Colonic mucosa (tissue), 4 donors: ENCODE data around the gene PCSK4. TPM values are rescaled to one million over a fixed set of nuclear protein-coding genes. Genes with fewer than 3 reads are reported as not detected.
"Not testable (repeated sequence)": the region's sequence is repeated elsewhere in the genome, so short reads cannot be mapped to it uniquely, and the experiment has no call there.

ENCODE experiments used
- DNase-seq: peaks from one replicate; pipeline ENCODE4 v3.0.0-alpha.2; 2020
- H3K27ac ChIP-seq: fragments of 200-600 bp; one replicate; pipeline ENCODE4 v1.8.0; 2021
- H3K27me3 ChIP-seq: fragments of 200-600 bp; one replicate; pipeline ENCODE4 v1.8.0; 2021
- H3K36me3 ChIP-seq: fragments of 200-600 bp; one replicate; pipeline ENCODE4 v1.8.0; 2021
- H3K4me1 ChIP-seq: fragments of 200-600 bp; one replicate; pipeline ENCODE4 v1.8.0; 2021; ENCODE audit warnings: mild to moderate bottlenecking
- H3K4me3 ChIP-seq: fragments of 200-600 bp; one replicate; pipeline ENCODE4 v1.8.0; 2021
- H3K9ac ChIP-seq, 2 donors: one replicate each; pipeline ENCODE4 v1.7.0; 2013; ENCODE audit warnings: control low read depth in 2 of 2, low read depth in 2 of 2, low read length in 2 of 2
- H3K9me3 ChIP-seq: fragments of 200-600 bp; one replicate; pipeline ENCODE4 v1.8.0; 2021
- intact Hi-C: fragments of 100-400 bp; cut with DNase I; formaldehyde crosslinking; loops from one replicate; pipeline ENCODE4 v1.14.1; 2022
- total RNA-seq, 2 donors: library from RNA; stranded (reverse); fragmentation: NEBNext Ultra II Directional in 1 of 2; extraction: Animal tissue kit (Norgen Biotek cat#: 25700) in 1 of 2; gene quantifications; one replicate each; pipeline ENCODE4 v1.2.1, GENCODE V29; 2021
- TF ChIP-seq, protein P1 (sequence below): fragments of 200-600 bp; IDR thresholded peaks from one replicate; pipeline ENCODE4 v1.8.0; 2022; ENCODE audit warnings: antibody characterized with exemption, mild to moderate bottlenecking
- donor health status: healthy.
- donor health status: DM: no; HTN: no; CAD: no.
- donor health status: DM: no; HTN: no; CAD: no.

PCSK4 gene
- total RNA-seq, 2 donors from 2014 or later, result 4.1 to 5.8 TPM

- no peaks in the 10 kb centered on the region for H3K36me3 ChIP-seq
- no peak for DNase-seq
- TF ChIP-seq, protein P1, sequence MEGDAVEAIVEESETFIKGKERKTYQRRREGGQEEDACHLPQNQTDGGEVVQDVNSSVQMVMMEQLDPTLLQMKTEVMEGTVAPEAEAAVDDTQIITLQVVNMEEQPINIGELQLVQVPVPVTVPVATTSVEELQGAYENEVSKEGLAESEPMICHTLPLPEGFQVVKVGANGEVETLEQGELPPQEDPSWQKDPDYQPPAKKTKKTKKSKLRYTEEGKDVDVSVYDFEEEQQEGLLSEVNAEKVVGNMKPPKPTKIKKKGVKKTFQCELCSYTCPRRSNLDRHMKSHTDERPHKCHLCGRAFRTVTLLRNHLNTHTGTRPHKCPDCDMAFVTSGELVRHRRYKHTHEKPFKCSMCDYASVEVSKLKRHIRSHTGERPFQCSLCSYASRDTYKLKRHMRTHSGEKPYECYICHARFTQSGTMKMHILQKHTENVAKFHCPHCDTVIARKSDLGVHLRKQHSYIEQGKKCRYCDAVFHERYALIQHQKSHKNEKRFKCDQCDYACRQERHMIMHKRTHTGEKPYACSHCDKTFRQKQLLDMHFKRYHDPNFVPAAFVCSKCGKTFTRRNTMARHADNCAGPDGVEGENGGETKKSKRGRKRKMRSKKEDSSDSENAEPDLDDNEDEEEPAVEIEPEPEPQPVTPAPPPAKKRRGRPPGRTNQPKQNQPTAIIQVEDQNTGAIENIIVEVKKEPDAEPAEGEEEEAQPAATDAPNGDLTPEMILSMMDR, result no peak
- H3K9ac ChIP-seq, result no peak within 1 kb of the TSS
- H3K4me3 ChIP-seq, result no peak within 1 kb of the TSS
- H3K27me3 ChIP-seq, result peaks cover 42% of the 10 kb centered on the region
- no peaks in the 10 kb centered on the region for H3K4me1 ChIP-seq
- H3K9me3 ChIP-seq, result no peaks in the 10 kb centered on the region
- intact Hi-C loops, result no loop called here
- H3K27ac ChIP-seq, result no peak within 1 kb of the TSS
Measured at GRCh38 chr19:1523412-1524286, 33.5 kb upstream of the PCSK4 start, which contains the start of gene PLK5. TSS of gene PLK5 (plus strand) at chr19:1524077. CDS start at chr19:1526997, 2,920 bp downstream.

DNA sequence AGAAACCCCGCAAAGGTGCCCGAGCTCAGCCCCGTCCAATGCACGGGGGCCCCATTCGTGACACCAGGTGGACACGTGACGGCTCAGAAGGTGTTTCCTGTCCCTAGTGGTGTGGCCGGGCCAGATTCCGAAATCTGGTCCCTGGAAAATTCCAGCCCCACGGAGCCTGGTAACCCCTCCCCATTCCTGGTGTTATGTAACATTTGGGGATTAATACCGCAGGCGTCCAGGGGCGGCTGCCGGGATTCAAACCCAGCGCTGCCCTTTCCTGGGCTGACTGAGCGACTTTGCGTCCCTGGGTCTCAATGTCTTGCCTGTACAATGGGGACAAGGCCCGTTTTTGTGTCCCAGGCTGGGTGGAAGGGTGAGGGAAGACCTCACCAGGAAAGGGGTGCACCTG lies 32.7 kb upstream of the PCSK4 start:
- Histone ChIP-seq H3K4me3 (no peak overlapping the region), H3K9me3 (no peaks in the 10 kb centered on the region), H3K4me1 (no peaks in the 10 kb centered on the region), H3K9ac (no peak overlapping the region), H3K36me3 (no peaks in the 10 kb centered on the region), H3K27me3 (peaks cover 40% of the 10 kb centered on the region), H3K27ac (no peak overlapping the region)
- TF ChIP-seq, protein P1, result no peak
- no peak for DNase-seq
- intact Hi-C loops, result no loop called here

- no peak for DNase-seq
- TF ChIP-seq, protein P1, result no peak
- Histone ChIP-seq H3K9ac (no peak overlapping the region), H3K4me1 (no peaks in the 10 kb centered on the region), H3K9me3 (no peaks in the 10 kb centered on the region), H3K36me3 (no peaks in the 10 kb centered on the region), H3K4me3 (no peak overlapping the region), H3K27ac (no peak overlapping the region), H3K27me3 (peaks cover 39% of the 10 kb centered on the region)
- intact Hi-C loops, result no loop called here
Measured at GRCh38 chr19:1522061-1522460, 31.9 kb upstream of the PCSK4 start.

DNA sequence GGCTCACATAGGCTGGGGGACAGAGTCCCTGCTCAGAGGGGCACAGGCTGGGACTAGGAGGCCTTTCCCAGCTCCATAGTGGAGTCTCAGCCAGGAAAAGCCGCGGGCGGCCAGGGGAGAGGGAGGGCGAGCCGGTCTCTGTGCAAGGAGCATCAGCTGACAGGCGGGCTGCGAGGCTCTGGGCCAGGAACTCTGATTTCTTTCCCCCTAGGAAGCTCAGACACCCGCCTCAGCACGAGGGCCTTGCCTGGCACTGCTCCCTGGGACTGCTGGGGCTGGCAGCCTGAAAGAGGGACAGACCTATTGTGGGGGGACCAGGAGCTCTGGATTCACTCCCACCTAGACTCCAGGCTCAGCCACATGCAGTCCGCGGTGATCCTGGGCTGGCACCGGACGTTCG lies 31.5 kb upstream of the PCSK4 start:
- Histone ChIP-seq H3K27me3 (peaks cover 39% of the 10 kb centered on the region), H3K4me3 (no peak overlapping the region), H3K36me3 (no peaks in the 10 kb centered on the region), H3K27ac (no peak overlapping the region), H3K9ac (no peak overlapping the region), H3K4me1 (no peaks in the 10 kb centered on the region), H3K9me3 (no peaks in the 10 kb centered on the region)
- intact Hi-C loops, result no loop called here
- TF ChIP-seq, protein P1, result no peak
- DNase-seq, result no peak

- H3K27me3 ChIP-seq, result peaks cover 28% of the 10 kb centered on the region
- no peak overlapping the region for H3K27ac ChIP-seq
Measured at GRCh38 chr19:1520203-1520780, 30.1 kb upstream of the PCSK4 start.

GRCh38 chr19:1519802-1520201 lies 29.7 kb upstream of the PCSK4 start:
- intact Hi-C loops, result loop anchor here (10.0 kb wide), 1 partner anchor 235 kb away; the partner anchor contains the start of gene EFNA2
- H3K9ac ChIP-seq, H3K36me3 ChIP-seq, H3K27ac ChIP-seq, H3K4me1 ChIP-seq, DNase-seq, H3K4me3 ChIP-seq, H3K9me3 ChIP-seq: not testable (repeated sequence)
- H3K27me3 ChIP-seq, result peaks cover 23% of the 10 kb centered on the region

More at GRCh38 chr19:1520203-1520780, 30.1 kb upstream of the PCSK4 start:
- no peaks in the 10 kb centered on the region for H3K36me3 ChIP-seq
- DNase-seq, result no peak
- TF ChIP-seq, protein P1, result no peak
- intact Hi-C loops, result no loop called here
- H3K4me1 ChIP-seq, result no peaks in the 10 kb centered on the region
- no peak overlapping the region for H3K4me3 ChIP-seq
- H3K9ac ChIP-seq, result no peak overlapping the region
- no peaks in the 10 kb centered on the region for H3K9me3 ChIP-seq
